ENCODE results near the gene ZHX3.
"Not testable (repeated sequence)": the region's sequence is repeated elsewhere in the genome, so short reads cannot be mapped to it uniquely, and the experiment has no call there.

The ZHX3 gene

GRCh38 chr20:41249411-41250281, 67.9 kb downstream of the ZHX3 start:
- no peak for DNase-seq

- DNase-seq, result no peak
Observed at GRCh38 chr20:41248368-41249024, 69.0 kb downstream of the ZHX3 start.

- no peak for DNase-seq
Observed at GRCh38 chr20:41247523-41248367, 69.8 kb downstream of the ZHX3 start.

GRCh38 chr20:41245086-41245707, 72.3 kb downstream of the ZHX3 start:
- DNase-seq, result no peak

- no peak for DNase-seq
Observed at GRCh38 chr20:41242807-41243206, 74.7 kb downstream of the ZHX3 start.

- DNase-seq, result no peak
Observed at GRCh38 chr20:41242352-41242751, 75.2 kb downstream of the ZHX3 start.

- DNase-seq, result not testable (repeated sequence)
Observed at GRCh38 chr20:41237233-41237632, 80.3 kb downstream of the ZHX3 start.

- not testable (repeated sequence) for DNase-seq
Observed at GRCh38 chr20:41236818-41237217, 80.7 kb downstream of the ZHX3 start.

- DNase-seq, result no peak
Observed at GRCh38 chr20:41234546-41234945, 83.0 kb downstream of the ZHX3 start.

GRCh38 chr20:41234041-41234440, 83.5 kb downstream of the ZHX3 start:
- DNase-seq, result no peak

- DNase-seq, result no peak
Observed at GRCh38 chr20:41232973-41233926, 84.3 kb downstream of the ZHX3 start.

GRCh38 chr20:41231136-41231535, 86.4 kb downstream of the ZHX3 start:
- no peak for DNase-seq

GRCh38 chr20:41230136-41230535, 87.4 kb downstream of the ZHX3 start:
- no peak for DNase-seq

GRCh38 chr20:41229259-41229658, 88.3 kb downstream of the ZHX3 start:
- DNase-seq, result no peak

GRCh38 chr20:41228858-41229257, 88.7 kb downstream of the ZHX3 start:
- no peak for DNase-seq

- DNase-seq, result no peak
Observed at GRCh38 chr20:41226426-41226825, 91.1 kb downstream of the ZHX3 start.

- DNase-seq, result no peak
Observed at GRCh38 chr20:41225091-41225490, 92.4 kb downstream of the ZHX3 start.

GRCh38 chr20:41224281-41224680, 93.2 kb downstream of the ZHX3 start:
- DNase-seq, result no peak

GRCh38 chr20:41223112-41223511, 94.4 kb downstream of the ZHX3 start:
- no peak for DNase-seq

- DNase-seq, result no peak
Observed at GRCh38 chr20:41222703-41223102, 94.8 kb downstream of the ZHX3 start.

GRCh38 chr20:41222296-41222695, 95.2 kb downstream of the ZHX3 start:
- DNase-seq, result no peak
